GM21360 (cell line): ENCODE measurements around the gene KCP.

Experiments used
- ATAC-seq: cut with Tn5 transposase; IDR thresholded peaks from one replicate; pipeline ENCODE4 v1.9.1; 2021; ENCODE audit warnings: mild to moderate bottlenecking, moderate library complexity; ENCODE audit not compliant: unreplicated experiment

KCP gene

GRCh38 chr7:128860158-128861073 lies 50.1 kb downstream of the KCP start:
- ATAC-seq = no peak

- no peak for ATAC-seq
These were observed 51.0 kb downstream of the KCP start for GRCh38 chr7:128859232-128860157.

DNA sequence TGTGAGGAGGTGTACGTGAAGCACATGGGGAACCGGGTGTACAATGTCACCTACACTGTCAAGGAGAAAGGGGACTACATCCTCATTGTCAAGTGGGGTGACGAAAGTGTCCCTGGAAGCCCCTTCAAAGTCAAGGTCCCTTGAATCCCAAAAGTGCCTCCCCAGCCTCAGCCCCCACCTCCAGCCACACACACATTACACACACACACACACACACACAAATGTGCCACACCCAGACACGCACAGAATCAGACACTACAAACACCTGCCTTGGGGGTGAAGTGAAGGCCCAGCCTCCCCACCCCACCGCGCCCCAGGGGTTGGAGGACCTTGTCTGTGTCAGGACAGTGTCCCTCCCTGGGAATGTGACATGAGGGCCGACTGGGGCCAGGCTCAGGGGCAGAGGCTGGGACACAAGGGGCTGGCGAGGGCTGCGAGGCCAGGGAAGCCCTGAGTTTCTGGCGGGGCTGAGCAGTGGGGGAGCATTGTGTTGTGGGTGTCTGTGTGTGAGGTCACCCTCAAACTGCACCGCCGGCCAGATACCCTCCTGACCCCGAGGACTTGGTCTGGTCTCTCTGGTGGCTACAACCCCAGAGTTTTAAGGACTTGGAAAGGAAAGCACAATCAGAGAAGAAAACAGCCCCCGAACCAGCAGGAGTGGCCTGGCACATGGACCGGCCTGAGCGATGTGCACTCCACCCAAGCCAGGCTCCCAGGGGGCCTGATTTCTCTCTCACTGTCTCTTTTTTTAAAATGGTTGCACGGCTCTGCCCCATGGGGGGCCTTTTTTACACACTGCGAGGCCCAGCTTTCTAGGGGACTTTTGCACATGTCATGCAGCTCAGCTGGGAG lies 51.9 kb downstream of the KCP start:
- ATAC-seq = no peak

GRCh38 chr7:128856001-128856718 lies 54.3 kb downstream of the KCP start:
- no peak for ATAC-seq

DNA sequence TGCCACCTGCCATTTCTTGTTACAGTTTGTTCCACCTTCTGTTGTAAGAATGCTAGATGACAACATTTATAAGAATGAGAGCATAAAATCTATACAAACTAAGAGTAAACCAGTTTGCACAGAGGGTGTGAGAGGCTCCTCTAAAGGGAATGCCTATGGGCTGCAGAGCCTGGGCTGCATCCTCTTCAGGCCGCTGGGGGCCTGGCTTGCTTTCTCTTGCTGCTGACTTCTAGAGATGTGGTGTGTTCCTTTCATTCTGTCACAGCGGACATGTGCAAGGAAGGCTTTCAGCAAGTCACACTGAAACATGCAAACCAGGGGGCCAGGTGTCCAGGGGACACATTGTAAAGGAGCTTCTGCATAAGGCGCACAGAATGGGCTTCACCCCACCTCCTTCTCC lies 55.0 kb downstream of the KCP start:
- ATAC-seq = no peak

- ATAC-seq = no peak
These were observed 56.1 kb downstream of the KCP start for GRCh38 chr7:128854396-128854795.

DNA sequence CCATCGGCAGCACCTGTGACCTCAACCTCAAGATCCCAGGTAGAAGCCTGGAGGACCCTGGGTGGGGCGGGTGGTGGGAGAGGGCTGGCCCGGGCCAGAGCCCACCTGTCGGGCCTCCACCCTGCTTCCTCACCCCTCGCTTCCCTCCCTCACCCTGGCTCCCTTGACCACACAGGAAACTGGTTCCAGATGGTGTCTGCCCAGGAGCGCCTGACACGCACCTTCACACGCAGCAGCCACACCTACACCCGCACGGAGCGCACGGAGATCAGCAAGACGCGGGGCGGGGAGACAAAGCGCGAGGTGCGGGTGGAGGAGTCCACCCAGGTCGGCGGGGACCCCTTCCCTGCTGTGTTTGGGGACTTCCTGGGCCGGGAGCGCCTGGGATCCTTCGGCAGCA lies 56.7 kb downstream of the KCP start:
- ATAC-seq = no peak

GRCh38 chr7:128852537-128853254 lies 57.8 kb downstream of the KCP start:
- no peak for ATAC-seq

- no peak for ATAC-seq
These were observed 60.6 kb downstream of the KCP start for GRCh38 chr7:128849804-128850490.

DNA sequence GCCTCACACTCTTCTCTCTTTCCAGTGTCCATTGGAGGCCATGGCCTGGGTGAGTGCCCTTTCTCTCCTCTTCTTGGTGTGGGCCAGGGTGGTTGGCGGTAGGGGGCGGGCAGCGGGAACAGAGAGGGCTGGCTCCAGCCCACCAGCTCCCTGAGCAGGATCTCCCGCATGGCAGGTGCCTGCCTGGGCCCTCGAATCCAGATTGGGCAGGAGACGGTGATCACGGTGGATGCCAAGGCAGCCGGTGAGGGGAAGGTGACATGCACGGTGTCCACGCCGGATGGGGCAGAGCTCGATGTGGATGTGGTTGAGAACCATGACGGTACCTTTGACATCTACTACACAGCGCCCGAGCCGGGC lies 61.4 kb downstream of the KCP start:
- ATAC-seq = no peak

- ATAC-seq = no peak
These were observed 62.0 kb downstream of the KCP start for GRCh38 chr7:128848289-128849155.

DNA sequence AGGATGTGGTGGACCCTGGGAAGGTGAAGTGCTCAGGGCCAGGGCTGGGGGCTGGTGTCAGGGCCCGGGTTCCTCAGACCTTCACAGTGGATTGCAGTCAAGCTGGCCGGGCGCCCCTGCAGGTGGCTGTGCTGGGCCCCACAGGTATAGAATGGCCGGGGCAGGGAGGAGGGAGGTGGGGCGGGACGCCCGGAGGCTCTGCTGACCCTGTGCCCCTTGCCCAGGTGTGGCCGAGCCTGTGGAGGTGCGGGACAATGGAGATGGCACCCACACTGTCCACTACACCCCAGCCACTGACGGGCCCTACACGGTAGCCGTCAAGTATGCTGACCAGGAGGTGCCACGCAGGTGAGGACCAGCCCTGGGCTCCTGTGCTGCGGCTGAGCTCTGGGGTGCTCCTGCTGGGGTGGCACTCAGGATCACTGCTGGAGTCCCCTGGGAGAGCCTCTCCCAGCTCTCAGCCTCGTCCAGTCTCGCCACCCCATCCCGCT lies 62.7 kb downstream of the KCP start:
- no peak for ATAC-seq

DNA sequence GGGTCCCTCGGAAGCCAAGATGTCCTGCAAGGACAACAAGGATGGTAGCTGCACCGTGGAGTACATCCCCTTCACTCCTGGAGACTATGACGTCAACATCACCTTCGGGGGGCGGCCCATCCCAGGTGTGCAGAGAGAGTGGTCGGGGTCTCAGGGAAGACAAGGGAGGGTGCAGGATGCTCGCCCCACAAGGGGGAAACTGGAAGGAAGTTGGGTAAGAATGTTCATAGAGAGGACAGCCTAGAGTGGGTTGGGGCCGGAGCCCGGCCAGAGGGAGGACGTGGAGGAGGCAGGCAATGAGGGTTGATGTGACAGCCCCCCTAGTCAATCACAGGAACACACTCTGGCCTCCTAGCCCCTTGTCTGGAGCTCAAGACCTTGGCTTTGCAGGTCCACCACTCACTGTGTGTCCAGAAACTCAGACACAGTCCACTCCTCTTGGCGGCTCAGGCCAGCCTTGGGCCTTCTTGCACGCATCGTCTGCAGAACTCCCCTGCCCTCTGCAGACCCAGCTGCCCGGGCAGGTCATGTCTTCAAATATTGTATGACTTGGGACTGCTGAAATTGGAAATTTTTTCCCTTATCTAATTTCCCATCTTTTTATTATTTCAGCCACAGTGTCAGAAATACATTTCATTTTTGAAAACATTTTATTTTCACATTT lies 63.6 kb downstream of the KCP start:
- no peak for ATAC-seq

GRCh38 chr7:128845987-128846386 lies 64.5 kb downstream of the KCP start:
- ATAC-seq = no peak

GRCh38 chr7:128845475-128845874 lies 65.0 kb downstream of the KCP start:
- no peak for ATAC-seq

DNA sequence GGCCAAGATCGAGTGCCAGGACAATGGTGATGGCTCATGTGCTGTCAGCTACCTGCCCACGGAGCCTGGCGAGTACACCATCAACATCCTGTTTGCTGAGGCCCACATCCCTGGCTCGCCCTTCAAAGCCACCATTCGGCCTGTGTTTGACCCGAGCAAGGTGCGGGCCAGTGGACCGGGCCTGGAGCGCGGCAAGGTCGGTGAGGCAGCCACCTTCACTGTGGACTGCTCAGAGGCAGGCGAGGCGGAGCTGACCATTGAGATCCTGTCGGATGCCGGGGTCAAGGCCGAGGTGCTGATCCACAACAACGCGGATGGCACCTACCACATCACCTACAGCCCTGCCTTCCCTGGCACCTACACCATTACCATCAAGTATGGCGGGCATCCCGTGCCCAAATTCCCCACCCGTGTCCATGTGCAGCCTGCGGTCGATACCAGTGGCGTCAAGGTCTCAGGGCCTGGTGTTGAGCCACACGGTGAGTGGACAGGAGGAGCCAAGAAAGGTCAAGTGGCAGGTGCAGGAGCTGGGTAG lies 65.7 kb downstream of the KCP start:
- ATAC-seq = no peak

GRCh38 chr7:128843938-128844621 lies 66.4 kb downstream of the KCP start:
- no peak for ATAC-seq
